Measurements from ENCODE around the gene SH2D4B.

Gene SH2D4B

DNA sequence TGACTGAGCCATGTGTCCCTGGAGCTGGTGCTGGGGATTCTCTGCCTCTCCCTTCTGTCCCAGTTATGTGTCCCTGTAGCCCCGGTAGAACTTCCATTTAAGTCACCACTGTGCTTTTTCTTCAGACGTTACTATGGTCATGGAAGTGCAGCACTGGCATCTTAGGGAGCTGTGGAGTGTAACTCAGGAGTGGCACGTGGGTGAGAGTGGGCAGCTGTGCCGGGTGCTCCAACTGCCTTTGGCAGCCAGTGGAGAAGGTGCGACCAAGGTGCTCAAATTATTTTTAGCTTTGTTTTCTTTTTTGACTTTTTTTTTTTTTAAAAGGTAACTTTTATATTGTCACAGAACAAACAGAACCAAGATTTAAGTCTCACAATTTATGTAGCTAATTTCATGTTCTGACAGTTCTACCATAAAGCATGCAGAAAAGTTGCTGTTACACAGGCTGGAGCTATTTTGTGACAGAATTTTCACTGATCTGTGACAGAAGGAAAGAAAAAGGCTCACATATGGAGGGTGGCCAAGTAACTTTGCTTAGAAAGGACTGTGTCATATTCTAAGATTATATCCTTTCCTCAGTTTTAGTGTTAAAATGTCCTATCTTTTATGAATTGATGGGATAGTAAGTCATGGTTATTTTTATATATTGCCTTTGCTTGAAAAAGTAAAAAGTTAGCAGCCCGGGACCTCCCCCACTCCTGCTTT is 73.9 kb downstream of the SH2D4B start:
- H3K4me2 ChIP-seq (ENCODE audit: low read length), result no peak overlapping the region
- H3K9me3 ChIP-seq (ENCODE audit: control insufficient read depth, low read length), result no peaks in the 10 kb centered on the region
- no peaks in the 10 kb centered on the region for H3K36me3 ChIP-seq (ENCODE audit: control insufficient read depth, insufficient read depth, low read length)
- peaks cover 5% of the 10 kb centered on the region for H3K27me3 ChIP-seq (ENCODE audit: control insufficient read depth, insufficient read depth, low read length)
- TF ChIP-seq, protein P1, sequence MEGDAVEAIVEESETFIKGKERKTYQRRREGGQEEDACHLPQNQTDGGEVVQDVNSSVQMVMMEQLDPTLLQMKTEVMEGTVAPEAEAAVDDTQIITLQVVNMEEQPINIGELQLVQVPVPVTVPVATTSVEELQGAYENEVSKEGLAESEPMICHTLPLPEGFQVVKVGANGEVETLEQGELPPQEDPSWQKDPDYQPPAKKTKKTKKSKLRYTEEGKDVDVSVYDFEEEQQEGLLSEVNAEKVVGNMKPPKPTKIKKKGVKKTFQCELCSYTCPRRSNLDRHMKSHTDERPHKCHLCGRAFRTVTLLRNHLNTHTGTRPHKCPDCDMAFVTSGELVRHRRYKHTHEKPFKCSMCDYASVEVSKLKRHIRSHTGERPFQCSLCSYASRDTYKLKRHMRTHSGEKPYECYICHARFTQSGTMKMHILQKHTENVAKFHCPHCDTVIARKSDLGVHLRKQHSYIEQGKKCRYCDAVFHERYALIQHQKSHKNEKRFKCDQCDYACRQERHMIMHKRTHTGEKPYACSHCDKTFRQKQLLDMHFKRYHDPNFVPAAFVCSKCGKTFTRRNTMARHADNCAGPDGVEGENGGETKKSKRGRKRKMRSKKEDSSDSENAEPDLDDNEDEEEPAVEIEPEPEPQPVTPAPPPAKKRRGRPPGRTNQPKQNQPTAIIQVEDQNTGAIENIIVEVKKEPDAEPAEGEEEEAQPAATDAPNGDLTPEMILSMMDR (IDR thresholded peaks at IDR 0.05), result no peak
- no peak overlapping the region for H2AFZ ChIP-seq
- no peak overlapping the region for H3K27ac ChIP-seq
- no peak overlapping the region for H3K9ac ChIP-seq
- H3K4me3 ChIP-seq (ENCODE audit: low read depth, low read length), result no peak overlapping the region
- H3K79me2 ChIP-seq, result no peaks in the 10 kb centered on the region
- H3K4me1 ChIP-seq, result no peaks in the 10 kb centered on the region

DNA sequence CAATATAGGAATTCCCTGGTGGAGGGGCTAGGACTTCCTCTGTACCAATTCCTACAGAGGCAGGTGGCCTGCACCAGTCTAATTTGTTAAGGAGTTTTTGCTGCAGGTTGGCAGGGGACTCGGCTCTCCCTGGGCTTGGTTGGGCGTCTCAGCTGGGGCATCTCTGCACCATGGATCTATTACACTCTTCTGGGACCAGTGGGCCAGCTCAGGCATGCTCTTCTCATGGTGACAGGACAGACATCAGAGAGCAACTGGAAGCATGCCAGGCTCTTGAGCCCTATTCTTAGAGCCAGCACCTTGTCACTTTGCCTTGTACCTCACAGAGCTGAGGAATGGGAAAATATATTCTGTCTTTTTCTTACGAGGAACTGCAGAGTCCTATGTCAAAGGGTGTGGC is 74.6 kb downstream of the SH2D4B start:
- Histone ChIP-seq H3K4me2 (ENCODE audit: low read length) (no peak overlapping the region), H3K79me2 (no peaks in the 10 kb centered on the region), H3K9me3 (ENCODE audit: control insufficient read depth, low read length) (no peaks in the 10 kb centered on the region), H3K4me3 (ENCODE audit: low read depth, low read length) (no peak overlapping the region), H3K4me1 (no peaks in the 10 kb centered on the region), H3K27ac (no peak overlapping the region), H2AFZ (peak overlapping the region; percentile 6), H3K36me3 (ENCODE audit: control insufficient read depth, insufficient read depth, low read length) (no peaks in the 10 kb centered on the region), H3K9ac (no peak overlapping the region), H3K27me3 (ENCODE audit: control insufficient read depth, insufficient read depth, low read length) (peaks cover 2% of the 10 kb centered on the region)
- TF ChIP-seq, protein P1 (IDR thresholded peaks at IDR 0.05), result no peak

DNA sequence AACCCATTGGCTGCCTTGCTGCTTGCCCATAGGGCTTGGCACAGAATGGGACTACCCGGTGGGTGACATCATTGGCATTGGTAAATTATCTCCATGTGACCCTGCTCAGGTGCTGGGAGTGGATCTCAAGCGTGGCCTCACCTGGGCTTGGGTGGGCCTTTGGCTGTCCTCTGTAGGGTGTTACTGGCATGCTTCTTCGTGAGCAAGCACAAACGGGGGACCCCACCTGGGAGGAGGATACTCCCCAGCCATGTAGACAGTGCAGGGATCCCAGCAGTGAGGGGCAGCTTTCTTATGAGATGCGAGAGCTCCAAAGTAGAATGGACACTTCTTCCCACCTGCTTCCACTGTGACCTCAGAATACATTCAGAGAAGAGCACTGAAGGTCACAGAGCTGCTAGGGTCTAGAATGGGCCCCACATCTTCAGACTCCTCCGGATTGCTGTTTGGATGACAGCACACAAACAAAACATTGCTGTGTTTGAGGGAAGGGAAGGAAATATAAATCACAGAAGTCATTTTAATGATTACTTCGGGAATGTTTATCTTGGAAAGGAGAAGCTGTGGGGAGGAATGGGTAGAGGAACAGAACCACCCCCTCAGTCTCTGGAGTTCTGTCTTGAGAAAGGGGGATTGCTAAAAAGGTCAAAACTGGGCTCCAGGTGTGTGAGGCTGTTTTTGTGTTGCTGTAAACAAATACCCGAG is 75.9 kb downstream of the SH2D4B start:
- no peaks in the 10 kb centered on the region for H3K27me3 ChIP-seq (ENCODE audit: control insufficient read depth, insufficient read depth, low read length)
- TF ChIP-seq, protein P1 (IDR thresholded peaks at IDR 0.05), result no peak
- H3K4me1 ChIP-seq, result no peaks in the 10 kb centered on the region
- H2AFZ ChIP-seq, result no peak overlapping the region
- no peaks in the 10 kb centered on the region for H3K9me3 ChIP-seq (ENCODE audit: control insufficient read depth, low read length)
- H3K4me2 ChIP-seq (ENCODE audit: low read length), result no peak overlapping the region
- no peak overlapping the region for H3K9ac ChIP-seq
- H3K36me3 ChIP-seq (ENCODE audit: control insufficient read depth, insufficient read depth, low read length), result no peaks in the 10 kb centered on the region
- H3K4me3 ChIP-seq (ENCODE audit: low read depth, low read length), result no peak overlapping the region
- no peaks in the 10 kb centered on the region for H3K79me2 ChIP-seq
- no peak overlapping the region for H3K27ac ChIP-seq

DNA sequence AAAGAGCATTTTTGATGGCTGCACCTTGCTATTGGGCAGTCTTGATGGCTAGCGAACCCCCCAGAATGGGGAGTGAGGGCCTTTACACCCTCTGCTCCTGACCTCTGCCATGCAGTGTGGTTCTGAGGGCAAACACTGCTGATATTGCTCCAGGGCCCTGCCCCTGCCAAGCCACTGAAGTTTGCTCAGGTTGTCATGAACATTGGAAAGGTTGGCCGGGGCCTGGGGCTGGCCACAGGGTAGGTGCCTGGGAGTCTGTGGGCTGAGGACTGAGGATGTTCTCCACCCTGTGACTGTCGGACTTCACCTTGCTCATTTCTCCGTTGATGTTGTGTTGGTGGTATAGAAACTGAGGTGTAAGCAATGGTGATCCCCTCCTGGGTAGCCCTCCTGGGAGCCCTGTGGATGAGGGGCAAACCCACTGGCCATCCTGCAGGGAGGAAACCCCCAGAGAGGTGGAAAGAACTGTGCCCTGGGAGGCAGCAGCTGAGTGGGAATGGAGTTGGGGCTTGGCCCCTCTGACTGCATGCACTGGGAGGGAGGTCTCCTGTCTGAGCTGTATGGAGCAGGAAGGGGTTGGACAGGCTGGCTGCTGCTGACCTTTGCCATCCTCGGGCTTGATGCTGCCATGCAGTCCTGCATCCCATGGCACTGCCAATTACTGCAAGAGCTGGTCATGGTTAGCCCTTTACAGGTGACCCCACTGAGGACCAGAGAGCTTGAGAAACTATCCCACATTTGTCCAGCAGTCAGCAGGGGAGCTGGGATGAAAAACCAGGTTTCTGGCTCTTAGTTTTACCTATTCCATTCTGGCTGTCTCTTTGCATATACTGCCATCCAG is 77.1 kb downstream of the SH2D4B start:
- no peak overlapping the region for H3K4me3 ChIP-seq (ENCODE audit: low read depth, low read length)
- no peaks in the 10 kb centered on the region for H3K36me3 ChIP-seq (ENCODE audit: control insufficient read depth, insufficient read depth, low read length)
- H3K79me2 ChIP-seq, result no peaks in the 10 kb centered on the region
- no peaks in the 10 kb centered on the region for H3K27me3 ChIP-seq (ENCODE audit: control insufficient read depth, insufficient read depth, low read length)
- TF ChIP-seq, protein P1 (IDR thresholded peaks at IDR 0.05), result no peak
- H2AFZ ChIP-seq, result no peak overlapping the region
- no peak overlapping the region for H3K4me2 ChIP-seq (ENCODE audit: low read length)
- H3K9me3 ChIP-seq (ENCODE audit: control insufficient read depth, low read length), result no peaks in the 10 kb centered on the region
- H3K27ac ChIP-seq, result no peak overlapping the region
- no peaks in the 10 kb centered on the region for H3K4me1 ChIP-seq
- no peak overlapping the region for H3K9ac ChIP-seq
